H9 (cell line): ENCODE results near the gene TMEM270. TPM values are rescaled to one million over a fixed set of nuclear protein-coding genes. Genes with fewer than 3 reads are reported as not detected.

Source experiments
- DNase-seq: peaks from one replicate; pipeline ENCODE4 v3.0.0-alpha.2; 2017
- H2AFZ ChIP-seq: one replicate; pipeline ENCODE4 v1.6.1; 2013; ENCODE audit warnings: mild to moderate bottlenecking, low read length, control low read depth, moderate library complexity
- H2AK5ac ChIP-seq: 2 replicates; pipeline ENCODE4 v1.6.1; 2013; ENCODE audit warnings: low read length, control low read depth, mixed read lengths; ENCODE audit not compliant: insufficient read length
- H2BK120ac ChIP-seq: one replicate; pipeline ENCODE4 v1.6.1; 2013; ENCODE audit warnings: low read depth, mild to moderate bottlenecking, low read length, control low read depth, inconsistent platforms; ENCODE audit not compliant: poor library complexity, severe bottlenecking
- H2BK12ac ChIP-seq: 2 replicates; pipeline ENCODE4 v1.6.1; 2013; ENCODE audit warnings: low read length, control low read depth, mixed read lengths, low read depth; ENCODE audit not compliant: insufficient read length
- H2BK15ac ChIP-seq: 2 replicates; pipeline ENCODE4 v1.6.1; 2013; ENCODE audit warnings: low read depth, low read length, control low read depth
- H2BK20ac ChIP-seq: one replicate; pipeline ENCODE4 v1.6.1; 2013; ENCODE audit warnings: low read depth, mild to moderate bottlenecking, low read length, control low read depth, inconsistent platforms; ENCODE audit not compliant: poor library complexity, severe bottlenecking
- H2BK5ac ChIP-seq: 2 replicates; pipeline ENCODE4 v1.6.1; 2013; ENCODE audit warnings: low read length, control low read depth, mixed read lengths; ENCODE audit not compliant: insufficient read length
- H3K14ac ChIP-seq: 2 replicates; pipeline ENCODE4 v1.6.1; 2013; ENCODE audit warnings: low read length, control low read depth; ENCODE audit not compliant: insufficient read depth
- H3K18ac ChIP-seq: 2 replicates; pipeline ENCODE4 v1.6.1; 2013; ENCODE audit warnings: low read depth, mild to moderate bottlenecking, mixed read lengths, low read length, control low read depth; ENCODE audit not compliant: insufficient read length
- H3K23ac ChIP-seq: 2 replicates; pipeline ENCODE4 v1.6.1; 2013; ENCODE audit warnings: low read length, control low read depth, mixed read lengths, low read depth; ENCODE audit not compliant: insufficient read length
- H3K23me2 ChIP-seq: 2 replicates; pipeline ENCODE4 v1.6.1; 2013; ENCODE audit warnings: low read depth, mild to moderate bottlenecking, mixed read lengths, low read length, control low read depth; ENCODE audit not compliant: insufficient read length, poor library complexity, severe bottlenecking
- H3K27ac ChIP-seq: 2 replicates; pipeline ENCODE4 v1.5.1; 2013; ENCODE audit warnings: low read length, control low read depth, mixed read lengths, low read depth; ENCODE audit not compliant: insufficient read length
- H3K27me3 ChIP-seq: 2 replicates; pipeline ENCODE4 v1.6.1; 2013; ENCODE audit warnings: low read length, control low read depth, inconsistent platforms; ENCODE audit not compliant: insufficient read depth
- H3K4ac ChIP-seq: 2 replicates; pipeline ENCODE4 v1.6.1; 2013; ENCODE audit warnings: low read depth, mild to moderate bottlenecking, control low read depth, inconsistent platforms, low read length, moderate library complexity
- H3K4me1 ChIP-seq: 2 replicates; pipeline ENCODE4 v1.6.1; 2013; ENCODE audit warnings: low read length, control low read depth, inconsistent platforms; ENCODE audit not compliant: insufficient read depth
- H3K4me2 ChIP-seq: 2 replicates; pipeline ENCODE4 v1.6.1; 2013; ENCODE audit warnings: low read length, control low read depth, mixed read lengths; ENCODE audit not compliant: insufficient read length, insufficient read depth
- H3K56ac ChIP-seq: 2 replicates; pipeline ENCODE4 v1.6.1; 2013; ENCODE audit warnings: low read depth, mild to moderate bottlenecking, mixed read lengths, low read length, control low read depth; ENCODE audit not compliant: insufficient read length
- H3K79me1 ChIP-seq: 2 replicates; pipeline ENCODE4 v1.6.1; 2013; ENCODE audit warnings: low read depth, mild to moderate bottlenecking, moderate library complexity, low read length, control low read depth, inconsistent platforms; ENCODE audit not compliant: insufficient read depth, poor library complexity, severe bottlenecking
- H3K79me2 ChIP-seq: 2 replicates; pipeline ENCODE4 v1.6.1; 2013; ENCODE audit warnings: low read length, control low read depth, inconsistent platforms; ENCODE audit not compliant: insufficient read depth
- H3K9ac ChIP-seq: 2 replicates; pipeline ENCODE4 v1.6.1; 2013; ENCODE audit warnings: low read length, control low read depth, mixed read lengths; ENCODE audit not compliant: insufficient read length; ENCODE audit errors: extremely low read depth
- H3K9me3 ChIP-seq: one replicate; pipeline ENCODE4 v1.6.1; 2013; ENCODE audit warnings: low read depth, low read length, inconsistent platforms; ENCODE audit not compliant: control insufficient read depth
- H3T11ph ChIP-seq: one replicate; pipeline ENCODE4 v1.6.1; 2013; ENCODE audit warnings: mild to moderate bottlenecking, low read length, control low read depth, inconsistent platforms
- H4K20me1 ChIP-seq: one replicate; pipeline ENCODE4 v1.6.1; 2013; ENCODE audit not compliant: control insufficient read depth, insufficient read length, insufficient read depth
- H4K5ac ChIP-seq: 2 replicates; pipeline ENCODE4 v1.6.1; 2013; ENCODE audit warnings: low read depth, mild to moderate bottlenecking, mixed read lengths, low read length, control low read depth; ENCODE audit not compliant: insufficient read length
- H4K8ac ChIP-seq: replicated peaks from 2 replicates; pipeline ENCODE4 v1.6.1; 2013; ENCODE audit warnings: low read length, control low read depth, mixed read lengths, low read depth; ENCODE audit not compliant: insufficient read length
- H4K91ac ChIP-seq: 2 replicates; pipeline ENCODE4 v1.6.1; 2013; ENCODE audit warnings: low read depth, mild to moderate bottlenecking, moderate library complexity, mixed read lengths, low read length, control low read depth; ENCODE audit not compliant: insufficient read length
- H3K27ac Mint-ChIP-seq, 3 experiments: 2 replicates in 2 of 3; 3 replicates in 1 of 3; pipeline ENCODE4 v1.8.0; 2020 to 2021; ENCODE audit warnings: mixed read lengths in 3 of 3, mild to moderate bottlenecking in 1 of 3, moderate library complexity in 1 of 3
- H3K27me3 Mint-ChIP-seq: 2 replicates; pipeline ENCODE4 v1.8.0; 2021; ENCODE audit warnings: low read depth, mild to moderate bottlenecking, moderate library complexity, mixed read lengths
- H3K36me3 Mint-ChIP-seq, 3 experiments: 2 replicates in 2 of 3; 3 replicates in 1 of 3; pipeline ENCODE4 v1.8.0; 2020 to 2021; ENCODE audit warnings: low read depth in 3 of 3, mixed read lengths in 3 of 3; ENCODE audit not compliant: insufficient read depth in 1 of 3
- H3K4me1 Mint-ChIP-seq, 2 experiments: 2 replicates each; pipeline ENCODE4 v1.8.0; 2020; ENCODE audit warnings: mixed read lengths in 2 of 2
- H3K4me3 Mint-ChIP-seq, 2 experiments: 2 replicates in 1 of 2; 3 replicates in 1 of 2; pipeline ENCODE4 v1.8.0; 2020 to 2021; ENCODE audit warnings: mild to moderate bottlenecking in 2 of 2, mixed read lengths in 2 of 2, moderate library complexity in 1 of 2
- H3K9me3 Mint-ChIP-seq, 2 experiments: 2 replicates in 1 of 2; 3 replicates in 1 of 2; pipeline ENCODE4 v1.8.0; 2020; ENCODE audit warnings: mild to moderate bottlenecking in 2 of 2, mixed read lengths in 2 of 2, moderate library complexity in 1 of 2
- WGBS: extraction: QIAGEN DNeasy Blood & Tissue Kit; methylation state at CpG from one replicate; pipeline ENCODE4 v1.1.7; 2013; ENCODE audit warnings: missing lambda C conversion rate, low lambda C conversion rate, mixed read lengths; ENCODE audit not compliant: insufficient read length; ENCODE audit errors: extremely low coverage; 5-methylcytosine and 5-hydroxymethylcytosine counted together
- total RNA-seq: library from RNA; stranded (reverse); gene quantifications from 2 replicates; pipeline ENCODE4 v1.2.1, GENCODE V29; 2021
- TF ChIP-seq, protein P1 (sequence below): fragments of 200-600 bp; sonication (generic); conservative IDR thresholded peaks from 3 replicates; pipeline ENCODE4 v1.8.0; 2021; ENCODE audit warnings: antibody characterized with exemption, mild to moderate bottlenecking

Gene TMEM270
- total RNA-seq, 1 experiment from 2014 or later, result not detected

DNA sequence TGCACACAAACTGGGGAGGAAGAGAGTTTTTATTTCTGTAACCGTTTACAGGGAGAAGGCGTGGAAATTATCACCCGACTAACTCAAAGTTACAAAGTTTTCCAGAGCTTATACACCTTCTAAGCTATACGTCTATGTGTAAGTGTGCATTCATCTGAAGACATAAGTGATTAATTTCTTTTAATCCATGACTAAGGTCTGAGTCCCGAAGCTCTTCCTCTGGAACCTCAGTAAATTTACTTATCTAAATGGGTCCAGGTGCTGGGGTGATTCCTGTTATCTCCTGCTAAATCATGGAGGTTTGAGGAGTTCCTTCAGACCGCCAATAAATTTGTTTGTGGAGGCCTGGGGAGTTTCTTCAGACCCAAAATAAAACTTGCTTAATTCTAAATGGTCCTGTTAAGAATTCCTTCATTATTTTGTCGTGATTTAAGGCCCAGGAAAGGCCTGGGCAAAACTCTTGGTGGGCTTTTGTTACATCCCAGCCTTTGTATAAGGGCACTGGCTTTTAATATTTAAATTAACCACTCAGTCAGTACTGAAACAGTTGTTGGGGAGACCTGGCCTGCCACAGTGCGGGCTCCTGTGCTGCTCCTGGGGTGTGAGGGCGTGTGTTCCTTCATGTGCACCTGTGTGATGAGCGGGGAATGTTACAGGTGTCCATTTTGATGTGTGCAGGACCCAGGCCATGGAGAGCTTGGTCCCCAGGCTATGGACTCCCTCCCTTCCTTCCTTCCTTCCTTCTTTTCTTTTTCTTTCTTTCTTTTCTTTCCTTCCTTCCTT, 12.8 kb upstream of the TMEM270 start:
- Histone ChIP-seq H3K14ac (no peak overlapping the region), H2BK15ac (no peak overlapping the region), H3K27ac (no peak overlapping the region), H3K9ac (no peak overlapping the region), H3K4me2 (no peak overlapping the region), H2BK5ac (no peak overlapping the region), H2AK5ac (no peak overlapping the region), H4K8ac (no peak overlapping the region), H3K79me2 (no peaks in the 10 kb centered on the region), H2AFZ (no peak overlapping the region), H4K5ac (no peak overlapping the region), H3K23ac (no peak overlapping the region), H2BK12ac (no peak overlapping the region), H2BK120ac (no peak overlapping the region), H3K79me1 (no peaks in the 10 kb centered on the region), H3K23me2 (no peaks in the 10 kb centered on the region), H4K91ac (no peak overlapping the region), H3K4ac (no peak overlapping the region), H3K18ac (no peak overlapping the region), H3K9me3 (no peaks in the 10 kb centered on the region), H3K56ac (no peak overlapping the region), H3T11ph (no peak overlapping the region), H2BK20ac (no peak overlapping the region), H4K20me1 (no peaks in the 10 kb centered on the region), H3K27me3 (no peaks in the 10 kb centered on the region), H3K4me1 (no peaks in the 10 kb centered on the region)
- no peak overlapping the region for H3K4me3 Mint-ChIP-seq
- H3K27ac Mint-ChIP-seq, result peak overlapping the region in 2 of 3 experiments; percentile 33 to 63; a peak in 2 of 7 replicates
- H3K4me1 Mint-ChIP-seq, result peaks cover 28 to 41% of the 10 kb centered on the region in 2 experiments
- peaks cover 0 to 4% (median 0%) of the 10 kb centered on the region in 3 experiments; a peak in 2 of 7 replicates for H3K36me3 Mint-ChIP-seq
- no CpG with 5 or more reads among the region's 10 CpGs for WGBS
- TF ChIP-seq, protein P1, sequence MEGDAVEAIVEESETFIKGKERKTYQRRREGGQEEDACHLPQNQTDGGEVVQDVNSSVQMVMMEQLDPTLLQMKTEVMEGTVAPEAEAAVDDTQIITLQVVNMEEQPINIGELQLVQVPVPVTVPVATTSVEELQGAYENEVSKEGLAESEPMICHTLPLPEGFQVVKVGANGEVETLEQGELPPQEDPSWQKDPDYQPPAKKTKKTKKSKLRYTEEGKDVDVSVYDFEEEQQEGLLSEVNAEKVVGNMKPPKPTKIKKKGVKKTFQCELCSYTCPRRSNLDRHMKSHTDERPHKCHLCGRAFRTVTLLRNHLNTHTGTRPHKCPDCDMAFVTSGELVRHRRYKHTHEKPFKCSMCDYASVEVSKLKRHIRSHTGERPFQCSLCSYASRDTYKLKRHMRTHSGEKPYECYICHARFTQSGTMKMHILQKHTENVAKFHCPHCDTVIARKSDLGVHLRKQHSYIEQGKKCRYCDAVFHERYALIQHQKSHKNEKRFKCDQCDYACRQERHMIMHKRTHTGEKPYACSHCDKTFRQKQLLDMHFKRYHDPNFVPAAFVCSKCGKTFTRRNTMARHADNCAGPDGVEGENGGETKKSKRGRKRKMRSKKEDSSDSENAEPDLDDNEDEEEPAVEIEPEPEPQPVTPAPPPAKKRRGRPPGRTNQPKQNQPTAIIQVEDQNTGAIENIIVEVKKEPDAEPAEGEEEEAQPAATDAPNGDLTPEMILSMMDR, result no peak
- H3K27me3 Mint-ChIP-seq, result peaks cover 6% of the 10 kb centered on the region; the same call in 1 of the 2 replicates
- no peak for DNase-seq
- H3K9me3 Mint-ChIP-seq, result peaks cover 2 to 7% of the 10 kb centered on the region in 2 experiments; a peak in 2 of 5 replicates
